Measurements from ENCODE around the gene PAPOLB. TPM values are rescaled to one million over a fixed set of nuclear protein-coding genes. Genes with fewer than 3 reads are reported as not detected.
A peak's percentile ranks its signal among the peaks of the same experiment; 100 is the strongest.

The PAPOLB gene
- total and polyA plus RNA-seq, 4 donors, result 0.16 to 1.5 (median 0.57) TPM

- peak overlapping the region; percentile 52 for H3K27ac ChIP-seq (ENCODE audit: low read depth, low read length)
- no peaks in the 10 kb centered on the region for H3K9me3 ChIP-seq (ENCODE audit: control insufficient read depth, insufficient read depth, low read length)
- H3K36me3 ChIP-seq (ENCODE audit: control insufficient read depth, insufficient read depth, low read length), result peaks cover 44% of the 10 kb centered on the region
- peaks cover 43% of the 10 kb centered on the region for H3K4me1 ChIP-seq (ENCODE audit: control insufficient read depth, insufficient read depth, low read length)
- H3K27me3 ChIP-seq (ENCODE audit: control insufficient read depth, insufficient read depth, low read length), result no peaks in the 10 kb centered on the region
- DNase-seq (ENCODE audit: low read depth in 4 of 6, low spot score in 6 of 6), result no peak
- no peak overlapping the region for H3K4me3 ChIP-seq (ENCODE audit: low read depth, low read length)
- 80% methylated on average over 26 of the region's 27 CpGs for WGBS (ENCODE audit: insufficient coverage)
These were observed 17.7 kb upstream of the PAPOLB start for GRCh38 chr7:4879396-4880081.

DNA sequence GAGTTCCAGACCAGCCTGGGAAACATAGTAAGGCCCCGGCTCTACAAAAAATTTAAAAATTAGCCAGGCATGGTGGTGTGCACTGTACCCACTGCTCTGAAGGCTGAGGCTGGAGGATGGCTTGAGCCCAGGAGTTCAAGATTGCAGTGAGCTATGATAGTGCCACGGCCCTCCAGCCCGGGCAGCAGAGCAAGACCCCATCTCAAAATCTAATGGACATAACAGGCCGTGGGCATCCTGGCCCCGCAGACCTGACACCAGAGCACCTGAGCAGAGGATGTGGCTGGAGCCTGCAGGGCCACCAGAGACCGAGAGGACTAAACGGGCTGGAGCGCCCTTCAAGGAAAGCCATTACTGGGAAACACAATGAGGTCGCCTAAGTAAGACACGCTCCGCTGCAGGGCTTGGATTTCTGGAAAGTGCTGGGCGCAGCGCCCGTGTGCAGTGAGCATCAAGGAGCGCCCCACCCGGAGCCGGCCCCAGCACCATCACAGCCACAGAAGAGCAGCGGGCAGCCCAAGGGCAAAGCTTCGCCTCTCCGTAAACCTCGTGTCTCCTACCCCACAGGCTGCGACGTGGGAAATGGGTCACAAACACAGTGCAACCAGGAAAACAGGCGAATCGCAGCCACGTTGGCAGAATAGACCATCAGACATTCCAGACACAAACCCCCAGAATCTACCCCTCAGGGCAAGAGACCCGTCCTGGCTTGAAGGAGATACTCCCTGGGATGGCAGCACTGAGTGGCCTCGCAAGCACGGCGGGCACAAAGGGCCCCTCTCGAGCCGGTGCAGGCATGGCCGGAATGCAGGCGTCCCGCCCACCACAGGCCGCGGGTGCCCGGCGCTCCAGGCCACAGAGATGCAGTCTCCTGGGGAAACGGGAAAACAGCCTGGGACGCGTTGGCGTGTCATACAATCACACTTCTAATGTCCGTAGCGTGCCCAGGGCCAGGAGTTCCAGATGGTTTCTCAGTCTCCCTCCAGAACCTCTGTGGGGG is 16.8 kb upstream of the PAPOLB start:
- Histone ChIP-seq H3K27me3 (ENCODE audit: control insufficient read depth, insufficient read depth, low read length) (no peaks in the 10 kb centered on the region), H3K36me3 (ENCODE audit: control insufficient read depth, insufficient read depth, low read length) (peaks cover 53% of the 10 kb centered on the region), H3K9me3 (ENCODE audit: control insufficient read depth, insufficient read depth, low read length) (no peaks in the 10 kb centered on the region), H3K4me1 (ENCODE audit: control insufficient read depth, insufficient read depth, low read length) (peaks cover 42% of the 10 kb centered on the region), H3K27ac (ENCODE audit: low read depth, low read length) (peak overlapping the region; percentile 57), H3K4me3 (ENCODE audit: low read depth, low read length) (no peak overlapping the region)
- DNase-seq (ENCODE audit: low read depth in 4 of 6, low spot score in 6 of 6), result peak in 2 of 6 donors; percentile 16 to 32
- 72% methylated on average over 41 of the region's 45 CpGs for WGBS (ENCODE audit: insufficient coverage)

GRCh38 chr7:4876586-4876985 is 14.8 kb upstream of the PAPOLB start:
- DNase-seq (ENCODE audit: low read depth in 4 of 6, low spot score in 6 of 6), result no peak
- Histone ChIP-seq H3K27me3 (ENCODE audit: control insufficient read depth, insufficient read depth, low read length) (no peaks in the 10 kb centered on the region), H3K9me3 (ENCODE audit: control insufficient read depth, insufficient read depth, low read length) (no peaks in the 10 kb centered on the region), H3K27ac (ENCODE audit: low read depth, low read length) (no peak overlapping the region), H3K36me3 (ENCODE audit: control insufficient read depth, insufficient read depth, low read length) (peaks cover 69% of the 10 kb centered on the region), H3K4me3 (ENCODE audit: low read depth, low read length) (no peak overlapping the region), H3K4me1 (ENCODE audit: control insufficient read depth, insufficient read depth, low read length) (peaks cover 37% of the 10 kb centered on the region)
- 94% methylated on average over 14 of the region's 18 CpGs for WGBS (ENCODE audit: insufficient coverage)

DNA sequence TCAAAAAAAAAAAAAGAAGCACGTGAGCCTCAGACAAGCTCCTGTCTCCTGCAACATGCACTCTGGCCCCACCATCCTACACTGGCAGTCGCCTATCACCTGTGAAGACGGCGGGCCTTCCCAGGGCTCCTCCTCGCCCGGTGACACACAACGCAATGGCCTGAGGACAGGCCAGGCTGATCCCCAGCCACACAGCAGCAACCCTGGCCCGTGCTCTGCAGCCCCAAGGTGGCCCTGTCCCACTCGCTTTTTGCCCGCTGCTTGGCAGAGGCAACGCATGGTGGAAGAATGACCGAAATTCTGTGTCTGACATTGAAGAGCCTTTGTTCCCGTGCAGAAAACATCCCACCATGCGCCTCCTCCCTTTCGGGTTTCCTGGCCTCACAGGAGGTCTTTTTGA is 13.6 kb upstream of the PAPOLB start:
- peaks cover 32% of the 10 kb centered on the region for H3K4me1 ChIP-seq (ENCODE audit: control insufficient read depth, insufficient read depth, low read length)
- H3K9me3 ChIP-seq (ENCODE audit: control insufficient read depth, insufficient read depth, low read length), result no peaks in the 10 kb centered on the region
- H3K36me3 ChIP-seq (ENCODE audit: control insufficient read depth, insufficient read depth, low read length), result peaks cover 74% of the 10 kb centered on the region
- H3K4me3 ChIP-seq (ENCODE audit: low read depth, low read length), result no peak overlapping the region
- no peak for DNase-seq (ENCODE audit: low read depth in 4 of 6, low spot score in 6 of 6)
- 96% methylated on average over 13 of the region's 15 CpGs for WGBS (ENCODE audit: insufficient coverage)
- no peaks in the 10 kb centered on the region for H3K27me3 ChIP-seq (ENCODE audit: control insufficient read depth, insufficient read depth, low read length)
- H3K27ac ChIP-seq (ENCODE audit: low read depth, low read length), result no peak overlapping the region

- 87% methylated on average over 14 of the region's 31 CpGs for WGBS (ENCODE audit: insufficient coverage)
- Histone ChIP-seq H3K27ac (ENCODE audit: low read depth, low read length) (no peak overlapping the region), H3K27me3 (ENCODE audit: control insufficient read depth, insufficient read depth, low read length) (no peaks in the 10 kb centered on the region), H3K4me3 (ENCODE audit: low read depth, low read length) (no peak overlapping the region), H3K4me1 (ENCODE audit: control insufficient read depth, insufficient read depth, low read length) (peaks cover 13% of the 10 kb centered on the region), H3K36me3 (ENCODE audit: control insufficient read depth, insufficient read depth, low read length) (peaks cover 60% of the 10 kb centered on the region), H3K9me3 (ENCODE audit: control insufficient read depth, insufficient read depth, low read length) (peaks cover 1% of the 10 kb centered on the region)
- DNase-seq (ENCODE audit: low read depth in 4 of 6, low spot score in 6 of 6), result no peak
These were observed 11.5 kb upstream of the PAPOLB start for GRCh38 chr7:4873071-4873944.

GRCh38 chr7:4871930-4872675 is 10.3 kb upstream of the PAPOLB start:
- no peak for DNase-seq (ENCODE audit: low read depth in 4 of 6, low spot score in 6 of 6)
- H3K27ac ChIP-seq (ENCODE audit: low read depth, low read length), result no peak overlapping the region
- H3K4me3 ChIP-seq (ENCODE audit: low read depth, low read length), result no peak overlapping the region
- peaks cover 14% of the 10 kb centered on the region for H3K4me1 ChIP-seq (ENCODE audit: control insufficient read depth, insufficient read depth, low read length)
- peaks cover 2% of the 10 kb centered on the region for H3K9me3 ChIP-seq (ENCODE audit: control insufficient read depth, insufficient read depth, low read length)
- H3K27me3 ChIP-seq (ENCODE audit: control insufficient read depth, insufficient read depth, low read length), result no peaks in the 10 kb centered on the region
- WGBS (ENCODE audit: insufficient coverage), result 71% methylated on average over 17 of the region's 19 CpGs
- H3K36me3 ChIP-seq (ENCODE audit: control insufficient read depth, insufficient read depth, low read length), result peaks cover 48% of the 10 kb centered on the region

DNA sequence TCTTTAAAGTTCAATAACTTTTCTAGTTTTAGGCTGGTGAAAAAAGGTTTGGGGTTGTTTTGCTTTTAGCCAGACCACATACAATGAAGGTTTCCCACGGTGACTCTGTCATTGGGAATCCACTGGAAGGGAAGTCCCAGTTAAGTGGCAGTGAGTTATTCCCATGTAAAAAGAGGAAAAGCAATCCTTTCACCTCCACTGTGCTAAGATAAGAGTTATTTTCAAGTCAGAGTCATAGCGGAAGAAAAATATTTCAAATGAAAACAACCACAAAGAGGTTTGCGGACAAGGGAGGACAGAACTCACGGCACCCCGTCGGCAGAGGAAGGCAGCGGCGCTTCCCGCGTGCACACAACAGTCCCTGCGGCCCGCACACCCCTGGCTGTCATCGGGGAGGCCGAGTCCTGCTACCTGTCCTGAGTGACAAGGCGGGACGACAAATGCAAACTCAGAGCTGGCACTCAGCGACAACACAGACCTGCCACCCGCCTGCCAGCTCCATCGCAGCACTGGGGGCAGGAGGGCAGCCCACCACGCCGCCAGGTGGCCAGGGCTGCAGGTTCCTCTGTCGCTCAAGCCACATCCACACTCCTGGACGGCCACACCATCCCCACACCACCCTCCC is 9.3 kb upstream of the PAPOLB start:
- H3K9me3 ChIP-seq (ENCODE audit: control insufficient read depth, insufficient read depth, low read length), result peaks cover 2% of the 10 kb centered on the region
- no peaks in the 10 kb centered on the region for H3K27me3 ChIP-seq (ENCODE audit: control insufficient read depth, insufficient read depth, low read length)
- no peak for DNase-seq (ENCODE audit: low read depth in 4 of 6, low spot score in 6 of 6)
- no peak overlapping the region for H3K27ac ChIP-seq (ENCODE audit: low read depth, low read length)
- peaks cover 41% of the 10 kb centered on the region for H3K36me3 ChIP-seq (ENCODE audit: control insufficient read depth, insufficient read depth, low read length)
- peaks cover 18% of the 10 kb centered on the region for H3K4me1 ChIP-seq (ENCODE audit: control insufficient read depth, insufficient read depth, low read length)
- H3K4me3 ChIP-seq (ENCODE audit: low read depth, low read length), result no peak overlapping the region
- WGBS (ENCODE audit: insufficient coverage), result 80% methylated on average over 21 of the region's 23 CpGs

- Histone ChIP-seq H3K9me3 (ENCODE audit: control insufficient read depth, insufficient read depth, low read length) (peaks cover 2% of the 10 kb centered on the region), H3K27me3 (ENCODE audit: control insufficient read depth, insufficient read depth, low read length) (no peaks in the 10 kb centered on the region), H3K4me3 (ENCODE audit: low read depth, low read length) (no peak overlapping the region), H3K4me1 (ENCODE audit: control insufficient read depth, insufficient read depth, low read length) (peaks cover 13% of the 10 kb centered on the region), H3K36me3 (ENCODE audit: control insufficient read depth, insufficient read depth, low read length) (peaks cover 20% of the 10 kb centered on the region), H3K27ac (ENCODE audit: low read depth, low read length) (no peak overlapping the region)
- 96% methylated on average over 5 of the region's 5 CpGs for WGBS (ENCODE audit: insufficient coverage)
- DNase-seq (ENCODE audit: low read depth in 4 of 6, low spot score in 6 of 6), result no peak
These were observed 6.7 kb upstream of the PAPOLB start for GRCh38 chr7:4868493-4868892.

Measured in spinal cord (tissue), 10 donors.